OCI-LY3 (cell line): ENCODE data around the gene RTN3.
A peak's percentile ranks its signal among the peaks of the same experiment; 100 is the strongest.
"Not testable (repeated sequence)": the region's sequence is repeated elsewhere in the genome, so short reads cannot be mapped to it uniquely, and the experiment has no call there.

ENCODE experiments used
- H2AFZ ChIP-seq: fragments of 200-600, 300-600 bp; shearing (Covaris generic); 2 replicates; pipeline ENCODE4 v1.6.0; 2014; ENCODE audit warnings: antibody characterized with exemption, low read depth, low read length
- H3K27ac ChIP-seq: fragments of 200-600, 300-600 bp; sonication (generic); 2 replicates; pipeline ENCODE4 v1.5.1; 2014; ENCODE audit warnings: mild to moderate bottlenecking, low read length, moderate library complexity, mixed read lengths
- H3K27me3 ChIP-seq: fragments of 200-600, 300-600 bp; sonication (generic); 2 replicates; pipeline ENCODE4 v1.6.1; 2014; ENCODE audit warnings: low read depth, low read length, mixed read lengths
- H3K36me3 ChIP-seq: fragments of 200-600, 300-600 bp; sonication (generic); replicated peaks from 2 replicates; pipeline ENCODE3; 2014; ENCODE audit warnings: low read depth, low read length, mixed read lengths
- H3K4me1 ChIP-seq: fragments of 300-600, 200-600 bp; sonication (generic); 2 replicates; pipeline ENCODE4 v1.6.1; 2014; ENCODE audit warnings: low read length, mixed read lengths
- H3K4me2 ChIP-seq: fragments of 200-600, 300-600 bp; sonication (generic); 2 replicates; pipeline ENCODE4 v1.6.1; 2014; ENCODE audit warnings: low read length, mixed read lengths
- H3K4me3 ChIP-seq: fragments of 300-600, 200-600 bp; sonication (generic); 2 replicates; pipeline ENCODE4 v1.5.1; 2014; ENCODE audit warnings: antibody characterized with exemption, mild to moderate bottlenecking, low read length, moderate library complexity
- H3K79me2 ChIP-seq: fragments of 300-600, 200-600 bp; shearing (Covaris generic); 2 replicates; pipeline ENCODE4 v1.6.1; 2014; ENCODE audit warnings: mild to moderate bottlenecking, low read length, mixed read lengths
- H3K9ac ChIP-seq: fragments of 300-600, 200-600 bp; shearing (Covaris generic); 2 replicates; pipeline ENCODE4 v1.6.0; 2014; ENCODE audit warnings: mild to moderate bottlenecking, low read length, moderate library complexity
- H3K9me3 ChIP-seq: fragments of 200-600, 300-600 bp; shearing (Covaris generic); 2 replicates; pipeline ENCODE4 v1.6.1; 2014; ENCODE audit warnings: low read length, mixed read lengths; ENCODE audit not compliant: insufficient read depth
- H4K20me1 ChIP-seq: fragments of 200-600, 300-600 bp; sonication (generic); 2 replicates; pipeline ENCODE4 v1.6.1; 2016; ENCODE audit warnings: low read length, mixed read lengths; ENCODE audit not compliant: insufficient read depth
- CTCF ChIP-seq: fragments of 200-600, 300-600 bp; sonication (generic); IDR thresholded peaks from 2 replicates; pipeline ENCODE4 v1.5.1; 2014; ENCODE audit warnings: antibody characterized with exemption, low read length, low read depth
- EZH2phosphoT487 ChIP-seq: fragments of 200-600 bp; shearing (Covaris generic); IDR thresholded peaks from 2 replicates; pipeline ENCODE4 v1.6.1; 2018; ENCODE audit warnings: antibody characterized with exemption, mixed run types, low read depth

Gene RTN3

GRCh38 chr11:63681321-63682065 lies at the start of gene RTN3:
RTN3 (plus strand) TSS chr11:63681500; CDS start chr11:63681637, 137 bp downstream.
- H3K9ac ChIP-seq = peak within 1 kb of the TSS; percentile 86
- H2AFZ ChIP-seq = peak within 1 kb of the TSS; percentile 100
- peak within 1 kb of the TSS; percentile 80 for H3K27ac ChIP-seq
- peaks cover 8% of the 10 kb centered on the region; the same call in 1 of the 2 replicates for H3K27me3 ChIP-seq
- H3K4me1 ChIP-seq = peaks cover 18% of the 10 kb centered on the region
- peak within 1 kb of the TSS; percentile 86 for H3K4me3 ChIP-seq
- H3K4me2 ChIP-seq = peak within 1 kb of the TSS; percentile 99
- no peaks in the 10 kb centered on the region for H3K9me3 ChIP-seq
- no peak for TF ChIP-seq EZH2phosphoT487
- 0 out of 2 replicates have a peak, but pooled peaks have one; percentile 8 for TF ChIP-seq CTCF
- no peaks in the 10 kb centered on the region; the same call in 1 of the 2 replicates for H4K20me1 ChIP-seq
- H3K79me2 ChIP-seq = peaks cover 20% of the 10 kb centered on the region
- no peaks in the 10 kb centered on the region for H3K36me3 ChIP-seq

GRCh38 chr11:63635762-63636465 lies 45.4 kb upstream of the RTN3 start:
- no peaks in the 10 kb centered on the region for H3K79me2 ChIP-seq
- no peak overlapping the region for H3K27ac ChIP-seq
- H3K4me2 ChIP-seq = peak overlapping the region; percentile 11; the same call in 1 of the 2 replicates
- peak overlapping the region; percentile 33; the same call in 1 of the 2 replicates for H2AFZ ChIP-seq
- H3K9me3 ChIP-seq = no peaks in the 10 kb centered on the region
- H3K36me3 ChIP-seq = no peaks in the 10 kb centered on the region
- TF ChIP-seq EZH2phosphoT487 (no peak), CTCF (peak; percentile 97)
- H4K20me1 ChIP-seq = no peaks in the 10 kb centered on the region
- peaks cover 29% of the 10 kb centered on the region for H3K4me1 ChIP-seq
- no peak overlapping the region for H3K9ac ChIP-seq
- peaks cover 6% of the 10 kb centered on the region; the same call in 1 of the 2 replicates for H3K27me3 ChIP-seq
- no peak overlapping the region for H3K4me3 ChIP-seq

- H3K27ac ChIP-seq, H3K9me3 ChIP-seq, H3K79me2 ChIP-seq, H3K9ac ChIP-seq, H3K4me2 ChIP-seq, H3K36me3 ChIP-seq, H2AFZ ChIP-seq, H3K27me3 ChIP-seq, H3K4me1 ChIP-seq, H4K20me1 ChIP-seq, H3K4me3 ChIP-seq: not testable (repeated sequence)
Observed at GRCh38 chr11:63638436-63638835, 42.9 kb upstream of the RTN3 start.

GRCh38 chr11:63639199-63639832 lies 42.0 kb upstream of the RTN3 start:
- no peak overlapping the region for H3K9ac ChIP-seq
- no peaks in the 10 kb centered on the region for H4K20me1 ChIP-seq
- no peaks in the 10 kb centered on the region for H3K9me3 ChIP-seq
- TF ChIP-seq CTCF (peak; percentile 59), EZH2phosphoT487 (no peak)
- H3K4me2 ChIP-seq = no peak overlapping the region
- H3K4me3 ChIP-seq = no peak overlapping the region
- H3K4me1 ChIP-seq = peaks cover 8% of the 10 kb centered on the region
- no peaks in the 10 kb centered on the region for H3K36me3 ChIP-seq
- H3K79me2 ChIP-seq = no peaks in the 10 kb centered on the region
- no peaks in the 10 kb centered on the region for H3K27me3 ChIP-seq
- H2AFZ ChIP-seq = no peak overlapping the region
- H3K27ac ChIP-seq = no peak overlapping the region
